ENCODE results near the gene STON2.

Gene STON2

GRCh38 chr14:81323093-81323492 is 77.0 kb downstream of the STON2 start:
- no peak overlapping the region for H3K4me3 ChIP-seq (ENCODE audit: low read depth, low read length)
- no peak for DNase-seq (ENCODE audit: low read depth, low spot score)
- in situ Hi-C loops (cut with HindIII; ENCODE audit: low sequenced_read_pairs), result no loop called here
- TF ChIP-seq, protein P1, sequence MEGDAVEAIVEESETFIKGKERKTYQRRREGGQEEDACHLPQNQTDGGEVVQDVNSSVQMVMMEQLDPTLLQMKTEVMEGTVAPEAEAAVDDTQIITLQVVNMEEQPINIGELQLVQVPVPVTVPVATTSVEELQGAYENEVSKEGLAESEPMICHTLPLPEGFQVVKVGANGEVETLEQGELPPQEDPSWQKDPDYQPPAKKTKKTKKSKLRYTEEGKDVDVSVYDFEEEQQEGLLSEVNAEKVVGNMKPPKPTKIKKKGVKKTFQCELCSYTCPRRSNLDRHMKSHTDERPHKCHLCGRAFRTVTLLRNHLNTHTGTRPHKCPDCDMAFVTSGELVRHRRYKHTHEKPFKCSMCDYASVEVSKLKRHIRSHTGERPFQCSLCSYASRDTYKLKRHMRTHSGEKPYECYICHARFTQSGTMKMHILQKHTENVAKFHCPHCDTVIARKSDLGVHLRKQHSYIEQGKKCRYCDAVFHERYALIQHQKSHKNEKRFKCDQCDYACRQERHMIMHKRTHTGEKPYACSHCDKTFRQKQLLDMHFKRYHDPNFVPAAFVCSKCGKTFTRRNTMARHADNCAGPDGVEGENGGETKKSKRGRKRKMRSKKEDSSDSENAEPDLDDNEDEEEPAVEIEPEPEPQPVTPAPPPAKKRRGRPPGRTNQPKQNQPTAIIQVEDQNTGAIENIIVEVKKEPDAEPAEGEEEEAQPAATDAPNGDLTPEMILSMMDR (IDR thresholded peaks at IDR 0.05; ENCODE audit: low read depth, low read length), result no peak

DNA sequence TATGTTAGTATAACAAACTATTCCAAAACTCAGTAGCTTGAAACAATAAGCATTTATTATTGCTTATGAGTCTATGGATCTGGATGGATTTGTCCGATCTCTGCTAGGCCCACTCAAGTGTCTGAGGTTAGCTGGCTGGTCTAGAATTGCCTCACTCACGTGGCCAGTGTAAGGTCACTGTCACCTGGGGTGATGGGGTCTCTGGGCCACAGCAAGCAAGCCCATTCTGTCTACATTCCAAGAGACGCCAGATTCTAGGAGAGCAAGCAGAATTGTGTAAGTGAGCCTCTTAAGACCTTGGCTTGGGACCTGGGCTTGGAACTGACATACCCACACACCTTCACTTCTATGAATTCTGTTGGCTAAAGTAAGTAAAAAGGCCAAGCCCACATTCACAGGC is 80.2 kb downstream of the STON2 start:
- H3K4me3 ChIP-seq (ENCODE audit: low read depth, low read length), result no peak overlapping the region
- TF ChIP-seq, protein P1 (IDR thresholded peaks at IDR 0.05; ENCODE audit: low read depth, low read length), result no peak
- DNase-seq (ENCODE audit: low read depth, low spot score), result no peak
- in situ Hi-C loops (cut with HindIII; ENCODE audit: low sequenced_read_pairs), result no loop called here

- TF ChIP-seq, protein P1 (IDR thresholded peaks at IDR 0.05; ENCODE audit: low read depth, low read length), result no peak
- in situ Hi-C loops (cut with HindIII; ENCODE audit: low sequenced_read_pairs), result no loop called here
- DNase-seq (ENCODE audit: low read depth, low spot score), result no peak
Measured at GRCh38 chr14:81319314-81319713, 80.8 kb downstream of the STON2 start.

GRCh38 chr14:81315341-81315740 is 84.8 kb downstream of the STON2 start:
- in situ Hi-C loops (cut with HindIII; ENCODE audit: low sequenced_read_pairs), result no loop called here

More at GRCh38 chr14:81319314-81319713, 80.8 kb downstream of the STON2 start:
- no peak overlapping the region for H3K4me3 ChIP-seq (ENCODE audit: low read depth, low read length)

GRCh38 chr14:81314443-81315175 is 85.5 kb downstream of the STON2 start:
- TF ChIP-seq, protein P1 (IDR thresholded peaks at IDR 0.05; ENCODE audit: low read depth, low read length), result no peak
- no peak for DNase-seq (ENCODE audit: low read depth, low spot score)
- no peak overlapping the region for H3K4me3 ChIP-seq (ENCODE audit: low read depth, low read length)
- in situ Hi-C loops (cut with HindIII; ENCODE audit: low sequenced_read_pairs), result no loop called here

More at GRCh38 chr14:81315341-81315740, 84.8 kb downstream of the STON2 start:
- TF ChIP-seq, protein P1 (IDR thresholded peaks at IDR 0.05; ENCODE audit: low read depth, low read length), result no peak
- no peak overlapping the region for H3K4me3 ChIP-seq (ENCODE audit: low read depth, low read length)
- DNase-seq (ENCODE audit: low read depth, low spot score), result no peak

GRCh38 chr14:81313775-81314429 is 86.2 kb downstream of the STON2 start:
- no peak overlapping the region for H3K4me3 ChIP-seq (ENCODE audit: low read depth, low read length)
- in situ Hi-C loops (cut with HindIII; ENCODE audit: low sequenced_read_pairs), result no loop called here
- TF ChIP-seq, protein P1 (IDR thresholded peaks at IDR 0.05; ENCODE audit: low read depth, low read length), result no peak
- DNase-seq (ENCODE audit: low read depth, low spot score), result peak; percentile 8

Data from astrocyte of the spinal cord (primary cell).